OCI-LY1 (cell line): ENCODE measurements around the gene FHIT.

ENCODE experiments used
- CTCF ChIP-seq: fragments of 200-600 bp; sonication (generic), shearing (Covaris generic); IDR thresholded peaks from 2 replicates; pipeline ENCODE4 v1.5.1; 2017; ENCODE audit warnings: mild to moderate bottlenecking, antibody characterized with exemption, low read length, moderate library complexity, mixed read lengths
- EZH2 ChIP-seq: fragments of 200-600 bp; sonication (generic), shearing (Covaris generic); IDR thresholded peaks from 2 replicates; pipeline ENCODE4 v1.8.0; 2017; ENCODE audit warnings: borderline replicate concordance, mixed run types, mild to moderate bottlenecking, antibody characterized with exemption, low read length, moderate library complexity, mixed read lengths

DNA sequence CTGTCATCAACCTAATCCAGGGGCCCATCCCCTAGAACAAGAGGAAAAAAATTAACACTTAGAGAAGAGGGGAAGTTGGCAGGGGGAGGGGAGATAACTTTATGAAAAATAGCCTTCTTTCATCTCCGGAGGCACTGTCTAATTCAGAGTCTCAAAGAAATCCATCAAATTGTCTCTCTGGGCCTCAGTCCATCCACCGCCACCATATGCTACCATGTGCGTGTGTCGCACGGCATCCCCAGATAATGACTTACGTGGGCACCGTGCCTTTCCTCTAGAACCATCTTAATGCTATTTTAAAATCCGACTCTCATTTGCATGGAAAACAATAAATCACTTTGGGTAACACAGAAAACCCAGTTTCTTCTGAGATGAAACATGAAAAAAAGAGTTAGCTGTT, 619.7 kb downstream of the FHIT start:
- TF ChIP-seq CTCF (no peak), EZH2 (no peak)
